Subcutaneous abdominal adipose tissue (tissue), 5 donors: ENCODE data around the gene WFDC2.

Experiments
- H3K27ac ChIP-seq: one replicate; pipeline ENCODE4 v1.7.0; 2013; ENCODE audit warnings: low read depth, mild to moderate bottlenecking, inconsistent platforms, low read length, moderate library complexity
- H3K27me3 ChIP-seq, 5 donors: one replicate each; pipeline ENCODE4 v1.7.0; 2013; ENCODE audit warnings: low read length in 5 of 5, inconsistent platforms in 1 of 5; ENCODE audit not compliant: control insufficient read depth in 5 of 5, insufficient read depth in 4 of 5
- H3K36me3 ChIP-seq, 5 donors: one replicate each; pipeline ENCODE4 v1.7.0; 2013; ENCODE audit warnings: low read length in 5 of 5; ENCODE audit not compliant: control insufficient read depth in 5 of 5, insufficient read depth in 5 of 5
- H3K4me1 ChIP-seq, 5 donors: one replicate each; pipeline ENCODE4 v1.7.0; 2013; ENCODE audit warnings: low read length in 5 of 5, mild to moderate bottlenecking in 3 of 5, moderate library complexity in 1 of 5; ENCODE audit not compliant: control insufficient read depth in 5 of 5, insufficient read depth in 5 of 5
- H3K4me3 ChIP-seq, 5 donors: one replicate each; pipeline ENCODE4 v1.7.0; 2013; ENCODE audit warnings: low read length in 5 of 5, low read depth in 1 of 5
- H3K9ac ChIP-seq, 5 donors: one replicate each; pipeline ENCODE4 v1.7.0; 2013; ENCODE audit warnings: low read length in 5 of 5, mild to moderate bottlenecking in 4 of 5, moderate library complexity in 3 of 5
- H3K9me3 ChIP-seq, 5 donors: one replicate each; pipeline ENCODE4 v1.7.0; 2013; ENCODE audit warnings: low read length in 5 of 5; ENCODE audit not compliant: control insufficient read depth in 5 of 5
- donor health status: healthy.
- donor health status: healthy.
- donor health status: healthy.
- donor health status: healthy.
- donor health status: healthy.

WFDC2 gene

DNA sequence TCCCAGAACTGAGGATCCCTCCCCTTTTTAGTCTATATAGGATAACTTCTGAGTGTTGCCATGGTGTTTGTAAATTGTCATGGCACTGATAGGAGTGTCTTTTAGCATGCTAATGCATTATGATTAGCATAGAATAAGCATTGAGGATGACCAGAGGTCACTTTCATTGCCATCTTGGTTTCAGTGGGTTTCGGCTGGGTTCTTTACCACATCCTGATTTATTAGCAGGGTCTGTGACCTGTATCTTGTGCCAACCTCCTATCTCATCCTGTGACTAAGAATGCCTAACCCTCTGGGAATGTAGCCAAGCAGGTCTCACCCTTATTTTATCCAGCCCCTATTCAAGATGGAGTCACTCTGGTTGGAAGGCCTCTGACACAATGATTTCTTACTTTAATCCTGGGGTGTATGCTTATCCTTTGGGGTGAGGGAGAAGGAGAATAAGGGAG lies 19.6 kb downstream of the WFDC2 start:
- Histone ChIP-seq H3K4me1 (no peaks in the 10 kb centered on the region), H3K9ac (no peak overlapping the region), H3K27ac (no peak overlapping the region), H3K27me3 (peaks cover 0 to 20% (median 8%) of the 10 kb centered on the region in 5 donors), H3K36me3 (no peaks in the 10 kb centered on the region), H3K9me3 (no peaks in the 10 kb centered on the region), H3K4me3 (no peak overlapping the region)

DNA sequence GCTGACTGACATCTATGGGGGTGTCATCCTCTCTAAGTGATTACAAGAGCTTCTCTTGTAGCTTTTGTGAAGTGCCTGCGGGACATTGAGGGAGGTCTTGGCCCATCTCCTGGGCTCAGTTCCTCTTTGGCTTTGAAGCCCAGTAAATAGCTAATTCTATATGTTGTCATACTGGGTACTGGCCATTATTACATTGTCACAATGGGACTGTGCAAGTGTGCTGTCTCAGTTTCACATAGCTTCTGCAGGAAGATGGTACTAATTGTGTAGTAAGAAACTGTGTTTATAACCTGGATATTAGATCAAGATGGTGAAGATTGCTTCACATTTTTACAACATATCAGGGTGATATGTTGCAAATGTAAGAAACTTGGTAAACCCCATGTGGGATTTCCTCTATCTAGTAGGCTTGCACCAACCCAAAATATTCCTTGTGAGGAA lies 26.0 kb downstream of the WFDC2 start:
- no peak overlapping the region for H3K4me3 ChIP-seq
- H3K36me3 ChIP-seq: no peaks in the 10 kb centered on the region
- no peak overlapping the region for H3K9ac ChIP-seq
- H3K9me3 ChIP-seq: no peaks in the 10 kb centered on the region
- peaks cover 4 to 18% (median 6%) of the 10 kb centered on the region in 5 donors for H3K27me3 ChIP-seq
- H3K27ac ChIP-seq: no peak overlapping the region
- no peaks in the 10 kb centered on the region for H3K4me1 ChIP-seq

DNA sequence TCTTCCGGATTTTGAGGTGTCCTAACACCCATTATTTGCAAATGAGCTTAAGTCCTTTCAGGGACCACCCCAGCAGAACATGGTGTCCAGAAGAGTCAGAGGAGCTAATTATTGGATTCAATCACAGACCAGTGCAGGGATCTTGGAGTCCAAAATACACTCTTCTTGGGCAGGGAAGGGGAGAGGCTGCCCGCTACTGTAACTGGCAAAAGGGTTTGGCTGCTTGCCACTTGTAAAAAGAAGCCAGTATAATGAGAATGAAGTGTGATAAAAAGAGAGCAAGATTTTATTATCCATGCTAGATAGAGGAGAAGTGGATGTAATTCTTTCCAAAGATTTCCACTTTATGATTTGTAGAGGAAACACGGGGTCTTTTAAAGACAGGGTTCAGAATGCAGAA lies 26.6 kb downstream of the WFDC2 start:
- Histone ChIP-seq H3K9me3 (no peaks in the 10 kb centered on the region), H3K4me1 (no peaks in the 10 kb centered on the region), H3K9ac (no peak overlapping the region), H3K27me3 (peaks cover 4 to 18% (median 6%) of the 10 kb centered on the region in 5 donors), H3K36me3 (no peaks in the 10 kb centered on the region), H3K27ac (no peak overlapping the region), H3K4me3 (no peak overlapping the region)

DNA sequence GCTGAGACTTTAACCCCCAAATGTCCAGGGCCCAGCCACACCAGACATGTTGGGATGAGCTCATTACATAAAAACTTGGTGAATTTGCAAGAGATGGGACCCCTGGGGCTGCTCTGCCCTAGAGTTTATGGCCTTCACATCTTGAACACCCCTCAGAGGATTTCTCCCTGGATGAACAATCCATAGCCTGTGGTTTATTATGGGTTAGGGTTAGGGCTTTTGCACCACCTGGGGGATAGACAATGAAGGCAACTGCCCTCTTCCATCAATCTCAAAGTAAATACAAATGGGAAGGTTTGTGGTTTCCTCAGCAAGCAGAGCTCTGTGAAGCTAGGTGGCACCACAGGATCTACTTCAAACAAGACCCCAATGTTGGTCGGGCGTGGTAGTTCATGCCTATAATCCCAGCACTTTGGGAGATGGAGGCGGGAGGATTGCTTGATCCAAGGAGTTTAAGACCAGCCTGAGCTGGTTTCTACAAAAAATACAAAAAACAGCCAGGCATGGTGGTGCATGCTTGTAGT lies 28.5 kb downstream of the WFDC2 start:
- H3K27me3 ChIP-seq: peaks cover 0 to 18% (median 6%) of the 10 kb centered on the region in 5 donors
- no peaks in the 10 kb centered on the region for H3K9me3 ChIP-seq
- H3K36me3 ChIP-seq: no peaks in the 10 kb centered on the region
- no peak overlapping the region for H3K4me3 ChIP-seq
- H3K9ac ChIP-seq: no peak overlapping the region
- no peak overlapping the region for H3K27ac ChIP-seq
- no peaks in the 10 kb centered on the region for H3K4me1 ChIP-seq

DNA sequence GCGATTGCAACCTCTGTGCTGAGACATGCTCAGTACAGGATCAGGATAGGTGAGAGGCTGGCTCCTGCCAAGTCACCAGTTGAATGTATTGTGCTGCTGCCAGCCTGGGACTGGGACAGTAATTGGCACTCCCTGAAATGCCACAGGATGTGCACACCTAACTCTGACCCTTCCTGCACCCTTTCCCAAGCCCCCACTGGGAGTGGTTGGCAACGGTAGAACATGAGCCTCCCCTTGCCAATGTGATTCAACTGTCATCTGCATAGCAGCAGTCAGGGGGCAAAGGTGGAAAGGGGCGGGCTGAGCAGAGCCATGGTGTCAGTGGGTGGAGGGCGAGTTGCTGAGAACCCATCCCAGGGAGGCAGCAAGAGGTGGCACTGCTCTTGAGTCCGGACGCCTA lies 30.5 kb downstream of the WFDC2 start:
- H3K4me3 ChIP-seq: no peak overlapping the region
- H3K9me3 ChIP-seq: no peaks in the 10 kb centered on the region
- no peak overlapping the region for H3K9ac ChIP-seq
- H3K36me3 ChIP-seq: no peaks in the 10 kb centered on the region
- peaks cover 0 to 23% (median 9%) of the 10 kb centered on the region in 5 donors for H3K27me3 ChIP-seq
- no peak overlapping the region for H3K27ac ChIP-seq
- H3K4me1 ChIP-seq: no peaks in the 10 kb centered on the region

DNA sequence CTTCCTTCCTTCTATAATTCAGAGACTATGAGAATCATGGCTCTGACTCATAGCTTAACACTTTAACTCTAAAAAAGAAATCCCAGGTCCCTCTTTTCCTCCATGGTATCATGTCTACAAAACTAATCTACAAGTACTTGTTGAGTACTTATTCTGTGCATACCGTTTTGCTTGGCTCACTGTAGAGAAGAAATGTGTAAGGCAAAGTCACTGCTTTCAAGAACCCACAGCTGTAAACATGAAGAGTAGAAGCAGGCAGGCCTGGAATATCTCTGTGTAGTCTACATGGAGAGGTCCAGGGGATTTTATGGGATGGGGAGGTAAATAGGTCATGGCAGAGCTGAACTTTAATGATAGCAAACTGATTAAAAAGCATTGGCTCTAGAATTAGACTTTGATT lies 32.0 kb downstream of the WFDC2 start:
- Histone ChIP-seq H3K4me3 (no peak overlapping the region), H3K4me1 (no peaks in the 10 kb centered on the region), H3K9ac (no peak overlapping the region), H3K36me3 (no peaks in the 10 kb centered on the region), H3K9me3 (no peaks in the 10 kb centered on the region), H3K27me3 (peaks cover 0 to 23% (median 9%) of the 10 kb centered on the region in 5 donors), H3K27ac (no peak overlapping the region)

DNA sequence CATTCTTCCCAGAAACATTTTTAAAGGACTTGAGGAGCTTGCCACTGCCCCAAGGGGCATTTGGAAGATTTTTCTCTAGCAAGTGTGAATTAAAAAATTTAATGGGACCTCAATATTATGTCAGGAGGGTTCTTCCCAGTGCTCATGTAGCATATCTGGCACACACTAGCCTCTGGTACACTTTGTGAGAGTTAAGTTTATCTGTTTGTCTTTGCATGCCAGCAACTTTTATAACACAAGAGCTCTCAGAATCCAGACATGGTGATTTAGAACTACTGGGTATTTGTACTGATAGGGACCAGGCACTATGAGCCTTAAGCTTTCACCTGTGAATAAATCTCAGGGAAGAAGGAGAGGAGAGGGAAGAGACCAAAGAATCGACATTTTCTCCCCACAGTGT lies 33.0 kb downstream of the WFDC2 start:
- Histone ChIP-seq H3K4me1 (no peaks in the 10 kb centered on the region), H3K36me3 (no peaks in the 10 kb centered on the region), H3K9me3 (no peaks in the 10 kb centered on the region), H3K27me3 (peaks cover 0 to 23% (median 9%) of the 10 kb centered on the region in 5 donors), H3K4me3 (no peak overlapping the region), H3K27ac (no peak overlapping the region), H3K9ac (no peak overlapping the region)

DNA sequence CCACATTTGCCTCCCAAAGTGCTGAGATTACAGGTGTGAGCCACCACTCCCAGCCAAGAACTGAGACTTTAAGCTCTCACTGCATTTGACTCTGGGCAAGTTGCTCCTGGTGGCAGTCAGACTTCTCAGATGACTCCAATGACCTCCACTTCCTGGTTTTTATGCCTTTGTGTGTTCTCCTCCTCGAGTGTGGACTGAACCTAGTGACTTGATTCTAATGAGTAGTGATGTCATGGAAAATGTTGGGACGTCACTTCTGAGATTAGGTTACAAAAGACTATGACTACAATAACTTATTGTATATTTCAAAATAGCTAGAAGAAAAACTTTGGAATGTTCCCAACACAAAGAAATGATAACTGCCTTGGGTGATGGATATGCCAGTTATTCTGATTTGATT lies 33.9 kb downstream of the WFDC2 start:
- Histone ChIP-seq H3K4me1 (no peaks in the 10 kb centered on the region), H3K9ac (no peak overlapping the region), H3K27ac (no peak overlapping the region), H3K9me3 (no peaks in the 10 kb centered on the region), H3K4me3 (no peak overlapping the region), H3K27me3 (peaks cover 0 to 18% (median 9%) of the 10 kb centered on the region in 5 donors), H3K36me3 (no peaks in the 10 kb centered on the region)

DNA sequence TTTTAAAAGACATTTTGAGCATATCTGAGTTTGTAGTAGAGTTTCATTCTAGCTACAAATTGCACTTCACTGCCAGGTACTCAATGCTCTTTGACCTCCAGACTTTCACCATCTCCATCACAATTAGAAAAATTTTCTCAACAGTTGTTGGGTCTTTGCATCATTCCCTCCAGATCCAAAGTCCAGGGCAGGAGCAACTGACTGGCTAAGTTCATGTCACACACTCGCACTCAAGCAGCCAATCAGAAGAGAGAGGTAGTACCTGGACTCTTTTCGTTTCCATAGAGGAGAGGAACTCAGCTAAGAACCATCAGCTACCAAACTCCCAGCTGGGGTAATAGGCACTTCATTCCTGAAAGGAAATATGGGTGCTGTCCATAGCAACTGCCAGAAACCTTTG lies 36.8 kb downstream of the WFDC2 start:
- Histone ChIP-seq H3K36me3 (no peaks in the 10 kb centered on the region), H3K27me3 (peaks cover 0 to 8% (median 4%) of the 10 kb centered on the region in 5 donors), H3K4me3 (no peak overlapping the region), H3K27ac (no peak overlapping the region), H3K9me3 (no peaks in the 10 kb centered on the region), H3K4me1 (no peaks in the 10 kb centered on the region), H3K9ac (no peak overlapping the region)

DNA sequence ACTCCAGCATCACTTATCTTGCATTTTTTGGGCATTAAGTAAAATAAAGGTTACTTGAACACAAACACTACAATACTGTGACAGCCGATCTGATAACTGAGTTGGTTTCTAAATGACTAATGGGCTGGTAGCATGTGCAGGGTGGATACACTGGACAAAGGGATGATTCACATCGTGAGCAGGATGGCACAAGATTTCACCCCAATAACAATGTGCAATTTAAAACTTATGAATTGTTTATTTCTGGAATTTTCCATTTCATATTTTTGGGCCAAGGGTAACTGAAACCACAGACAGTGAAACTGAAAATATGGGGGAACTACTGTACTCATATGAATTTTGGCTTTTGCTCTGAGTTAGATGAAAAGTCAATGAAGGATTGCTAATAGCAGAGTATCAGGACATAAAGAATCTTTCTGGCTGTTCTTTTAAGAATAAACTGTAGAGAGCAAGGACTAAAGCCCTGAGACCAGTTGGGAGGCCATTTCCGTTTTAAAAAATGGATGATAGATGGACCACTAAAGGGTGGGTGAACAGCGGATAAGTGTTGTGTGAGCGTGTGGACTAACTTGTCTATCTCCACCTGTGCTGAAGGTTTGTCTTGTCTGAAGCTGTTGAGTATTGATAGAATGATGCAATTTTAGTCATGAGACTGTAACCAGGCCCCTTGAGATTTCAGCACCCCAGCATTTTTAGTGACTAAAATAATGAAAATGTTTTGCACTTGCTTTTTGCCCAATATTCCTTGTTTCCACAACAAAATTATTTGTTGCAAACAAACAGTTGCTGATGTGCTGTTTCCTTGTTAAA lies 37.7 kb downstream of the WFDC2 start:
- Histone ChIP-seq H3K27me3 (peaks cover 0 to 8% (median 4%) of the 10 kb centered on the region in 5 donors), H3K27ac (no peak overlapping the region), H3K4me3 (no peak overlapping the region), H3K9ac (no peak overlapping the region), H3K36me3 (no peaks in the 10 kb centered on the region), H3K9me3 (no peaks in the 10 kb centered on the region), H3K4me1 (no peaks in the 10 kb centered on the region)
